ENCODE data around the gene ANKRD34A.

GRCh38 chr1:145959957-145960467 lies 4.4 kb downstream of the ANKRD34A start:
- no peak for TF ChIP-seq CTCF (IDR thresholded peaks at IDR 0.05)
- no peak for TF ChIP-seq POLR2A (IDR thresholded peaks at IDR 0.05)

Data from tibial nerve (tissue), 3 donors.